ENCODE data around the gene TPRX1.
"Not testable (repeated sequence)": the region's sequence is repeated elsewhere in the genome, so short reads cannot be mapped to it uniquely, and the experiment has no call there.

TPRX1 gene

DNA sequence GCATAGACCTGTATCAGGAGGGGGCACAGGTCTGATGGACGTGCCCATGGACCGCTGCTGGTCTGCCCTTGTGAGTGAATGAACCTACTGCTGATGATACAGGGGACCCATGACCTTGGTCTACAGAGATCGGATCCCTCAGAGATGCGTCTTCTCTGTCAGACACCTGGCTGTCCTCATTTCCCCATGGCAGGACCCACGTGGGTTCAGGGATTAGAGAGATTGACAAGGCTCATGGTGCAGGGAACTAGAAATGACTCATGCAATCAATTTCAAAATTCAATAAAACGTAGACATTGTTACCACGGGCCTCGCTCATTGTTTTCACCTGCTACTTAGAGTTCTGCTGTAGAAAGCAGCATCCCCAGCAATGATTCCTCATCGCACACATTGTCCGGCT is 962 bp upstream of the TPRX1 start:
- Histone ChIP-seq H3K27me3 (ENCODE audit: insufficient read depth, low read depth, severe bottlenecking) (no peaks in the 10 kb centered on the region), H3K9me3 (ENCODE audit: severe bottlenecking) (no peaks in the 10 kb centered on the region), H3K36me3 (no peaks in the 10 kb centered on the region), H3K27ac (peak overlapping the region; percentile 48), H3K4me3 (ENCODE audit: low read depth, low read length) (no peak overlapping the region)
- DNase-seq: peak; percentile 73
- no peak for TF ChIP-seq CTCF (IDR thresholded peaks at IDR 0.05; ENCODE audit: low read depth, low read length)

DNA sequence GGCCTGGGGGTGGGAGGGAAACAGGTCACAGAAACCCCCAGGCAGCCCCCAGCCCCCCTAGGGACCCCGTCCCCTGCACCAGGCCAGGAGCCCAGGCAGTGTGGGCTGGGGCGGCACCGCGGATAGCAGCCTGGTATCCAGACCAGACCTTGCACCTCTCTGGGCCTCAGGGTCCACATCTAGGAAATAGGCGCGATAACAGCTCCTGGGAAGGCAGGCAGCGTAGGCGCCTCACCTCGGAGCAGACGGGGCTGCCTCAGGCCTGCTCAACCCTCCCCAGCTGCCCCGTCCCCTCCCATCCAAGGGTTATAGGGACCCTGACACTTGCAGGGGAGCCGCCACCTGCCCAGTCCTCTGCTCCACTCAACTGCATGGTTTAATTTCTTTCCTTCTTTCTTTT is 680 bp downstream of the TPRX1 start:
- H3K36me3 ChIP-seq; H3K27ac ChIP-seq; DNase-seq; H3K9me3 ChIP-seq (ENCODE audit: severe bottlenecking); H3K4me3 ChIP-seq (ENCODE audit: low read depth, low read length); H3K27me3 ChIP-seq (ENCODE audit: insufficient read depth, low read depth, severe bottlenecking): not testable (repeated sequence)

DNA sequence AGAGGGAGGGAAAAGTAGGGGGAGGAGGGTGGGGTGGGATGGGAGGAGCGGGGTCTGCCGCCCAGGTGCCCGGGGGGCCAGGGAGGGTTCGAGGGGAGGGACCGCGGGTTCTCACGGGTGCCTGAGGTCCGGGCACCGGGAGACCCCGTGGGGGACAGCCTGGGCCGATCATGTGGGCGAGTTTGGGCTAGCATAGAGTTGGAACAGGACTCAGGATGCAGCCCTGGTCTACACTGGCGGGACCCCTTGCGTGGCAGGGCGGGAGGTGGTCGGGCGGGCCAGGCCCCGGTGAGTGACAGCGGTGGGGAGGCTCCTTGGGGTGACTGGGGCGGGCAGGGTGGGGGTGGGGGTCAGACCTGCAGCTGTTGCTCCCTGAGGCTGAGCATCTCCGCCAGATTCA is 1.2 kb downstream of the TPRX1 start:
- H3K27ac ChIP-seq; H3K4me3 ChIP-seq (ENCODE audit: low read depth, low read length); H3K9me3 ChIP-seq (ENCODE audit: severe bottlenecking); H3K27me3 ChIP-seq (ENCODE audit: insufficient read depth, low read depth, severe bottlenecking); DNase-seq; H3K36me3 ChIP-seq: not testable (repeated sequence)

- DNase-seq: no peak
- no peak overlapping the region for H3K4me3 ChIP-seq (ENCODE audit: low read depth, low read length)
- TF ChIP-seq CTCF (IDR thresholded peaks at IDR 0.05; ENCODE audit: low read depth, low read length): no peak
- H3K27ac ChIP-seq: peak overlapping the region; percentile 31; the same call in 1 of the 2 replicates
- no peaks in the 10 kb centered on the region for H3K27me3 ChIP-seq (ENCODE audit: insufficient read depth, low read depth, severe bottlenecking)
- no peaks in the 10 kb centered on the region for H3K36me3 ChIP-seq
- no peaks in the 10 kb centered on the region for H3K9me3 ChIP-seq (ENCODE audit: severe bottlenecking)
Observed at GRCh38 chr19:47802521-47803043, 1.8 kb downstream of the TPRX1 start.

GRCh38 chr19:47801270-47801669 is 3.1 kb downstream of the TPRX1 start:
- DNase-seq: no peak
- Histone ChIP-seq H3K36me3 (no peaks in the 10 kb centered on the region), H3K27me3 (ENCODE audit: insufficient read depth, low read depth, severe bottlenecking) (no peaks in the 10 kb centered on the region), H3K27ac (no peak overlapping the region), H3K9me3 (ENCODE audit: severe bottlenecking) (no peaks in the 10 kb centered on the region), H3K4me3 (ENCODE audit: low read depth, low read length) (no peak overlapping the region)
- no peak for TF ChIP-seq CTCF (IDR thresholded peaks at IDR 0.05; ENCODE audit: low read depth, low read length)

DNA sequence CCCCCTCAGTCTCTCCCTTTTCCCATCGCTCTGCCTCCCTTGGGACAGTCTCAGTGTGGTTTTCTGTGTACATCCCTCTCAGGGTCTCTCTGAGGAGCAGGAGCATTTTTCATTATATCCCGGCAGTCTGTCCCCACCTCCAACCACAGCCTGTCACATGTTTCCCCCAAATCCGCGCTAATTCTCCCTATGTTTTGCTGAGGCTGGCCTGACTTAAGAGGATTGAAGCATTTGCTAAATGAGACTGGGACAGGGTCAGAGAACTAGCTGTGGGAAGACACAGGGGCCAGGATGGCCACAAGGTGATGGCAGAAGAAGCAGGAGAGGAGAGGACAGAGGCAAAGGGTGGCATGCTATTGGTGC is 5.5 kb downstream of the TPRX1 start:
- Histone ChIP-seq H3K9me3 (ENCODE audit: severe bottlenecking) (no peaks in the 10 kb centered on the region), H3K4me3 (ENCODE audit: low read depth, low read length) (peak overlapping the region; percentile 33), H3K27ac (peak overlapping the region; percentile 99), H3K27me3 (ENCODE audit: insufficient read depth, low read depth, severe bottlenecking) (no peaks in the 10 kb centered on the region), H3K36me3 (no peaks in the 10 kb centered on the region)
- no peak for TF ChIP-seq CTCF (IDR thresholded peaks at IDR 0.05; ENCODE audit: low read depth, low read length)
- peak; percentile 93 for DNase-seq

Measured in WERI-Rb-1 (cell line).